ENCODE measurements around the gene SRRM2.
A peak's percentile ranks its signal among the peaks of the same experiment; 100 is the strongest.
"Not testable (repeated sequence)": the region's sequence is repeated elsewhere in the genome, so short reads cannot be mapped to it uniquely, and the experiment has no call there.

Gene SRRM2

DNA sequence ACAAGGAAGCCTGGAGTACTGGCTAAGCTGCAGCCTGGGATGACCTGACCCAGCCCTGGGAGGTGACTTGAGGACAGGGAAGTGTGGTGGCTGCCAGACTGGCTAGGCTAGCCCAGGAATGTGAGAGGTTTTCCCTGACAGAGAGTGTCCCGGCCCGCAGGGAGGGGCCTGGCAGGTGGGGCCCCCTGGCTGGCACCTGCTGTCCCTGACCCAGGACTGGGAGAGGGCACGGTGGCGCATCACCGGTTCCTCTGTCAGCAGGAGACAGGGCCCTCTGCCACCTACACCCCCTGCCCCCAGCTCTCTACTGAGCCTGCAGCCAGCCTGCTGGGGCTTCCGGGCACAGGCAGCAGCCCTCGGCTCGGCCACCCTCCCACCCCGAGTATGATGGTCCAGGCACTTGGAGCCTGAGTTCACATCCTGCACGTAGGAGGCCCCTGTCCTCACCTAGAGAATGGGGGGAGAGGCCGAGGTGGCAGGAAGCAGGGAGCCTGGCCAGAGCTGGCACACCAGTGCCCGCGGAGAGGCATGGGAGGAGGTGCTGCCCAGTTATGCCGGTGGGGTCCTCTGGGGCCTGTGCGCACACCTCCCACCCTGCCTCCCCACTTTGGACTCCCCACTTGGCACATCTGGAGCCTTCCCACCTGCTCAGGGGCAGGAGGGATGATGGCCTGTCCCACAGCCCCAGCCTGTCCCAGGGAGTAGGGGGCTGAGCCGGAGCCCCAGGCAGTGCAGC lies 32.9 kb upstream of the SRRM2 start:
- no peak for DNase-seq (ENCODE audit: extremely low read depth, low read depth)
- no peak overlapping the region for H3K4me3 ChIP-seq (replicated peaks; ENCODE audit: low read depth, low read length)
- TF ChIP-seq CTCF (IDR thresholded peaks at IDR 0.05; ENCODE audit: low read depth, low read length, missing control alignments), result no peak

DNA sequence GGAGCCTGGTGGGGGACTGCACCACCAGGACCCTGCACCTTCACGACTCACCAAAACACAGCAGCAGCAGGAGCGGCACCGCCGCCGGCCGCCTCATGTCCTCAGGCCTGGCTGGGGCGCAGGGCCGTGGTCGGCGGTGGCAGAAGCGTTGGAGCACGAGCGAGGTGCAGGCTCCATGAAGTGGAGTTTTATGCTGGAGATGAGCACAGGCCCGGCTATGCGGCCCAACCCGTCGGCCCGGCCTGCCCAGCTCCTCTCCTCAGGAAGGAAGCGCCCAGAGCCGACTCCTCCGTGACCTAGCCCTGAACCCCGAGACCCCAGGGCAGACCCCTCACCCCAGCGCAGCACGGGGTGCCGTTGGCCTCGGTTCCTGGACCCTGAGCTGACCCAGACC lies 32.4 kb upstream of the SRRM2 start, which contains the start of gene PRSS27:
TSS of gene PRSS27 (minus strand) at position 161 of the 394 bp plus-strand sequence. CDS start at position 97, 64 bp downstream.
- TF ChIP-seq CTCF (IDR thresholded peaks at IDR 0.05; ENCODE audit: low read depth, low read length, missing control alignments), result no peak
- peak within 1 kb of the TSS; percentile 54 for H3K4me3 ChIP-seq (replicated peaks; ENCODE audit: low read depth, low read length)
- DNase-seq (ENCODE audit: extremely low read depth, low read depth), result no peak

- H3K4me3 ChIP-seq (replicated peaks; ENCODE audit: low read depth, low read length), result peak overlapping the region; percentile 54
- DNase-seq (ENCODE audit: extremely low read depth, low read depth), result peak; percentile 27
- TF ChIP-seq CTCF (IDR thresholded peaks at IDR 0.05; ENCODE audit: low read depth, low read length, missing control alignments), result peak; percentile 41
Observed at GRCh38 chr16:2720719-2721633, 31.5 kb upstream of the SRRM2 start.

DNA sequence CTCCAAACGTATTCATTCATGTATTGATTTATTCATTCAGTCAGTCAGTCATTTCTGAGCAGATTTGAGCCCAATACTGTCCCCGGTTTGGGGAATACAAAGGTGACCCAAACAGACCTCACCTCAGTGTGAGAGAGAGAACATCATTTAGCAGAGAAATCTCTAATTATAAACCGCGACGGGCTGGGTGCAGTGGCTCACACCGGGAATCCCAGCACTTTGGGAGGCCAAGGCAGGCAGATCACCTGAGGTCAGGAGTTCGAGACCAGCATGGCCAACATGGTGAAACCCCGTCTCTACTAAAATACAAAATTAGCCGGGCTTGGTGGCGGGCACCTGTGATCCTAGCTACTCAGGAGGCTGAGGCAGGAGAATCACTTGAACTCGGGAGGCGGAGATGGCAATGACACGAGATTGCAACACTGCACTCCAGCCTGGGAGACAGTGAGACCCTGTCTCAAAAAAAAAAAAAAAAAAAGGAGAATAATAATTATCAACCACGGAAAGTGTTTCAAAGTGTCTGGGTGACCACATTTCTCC lies 30.7 kb upstream of the SRRM2 start:
- not testable (repeated sequence) for DNase-seq (ENCODE audit: extremely low read depth, low read depth)
- peak overlapping the region; percentile 54 for H3K4me3 ChIP-seq (replicated peaks; ENCODE audit: low read depth, low read length)

DNA sequence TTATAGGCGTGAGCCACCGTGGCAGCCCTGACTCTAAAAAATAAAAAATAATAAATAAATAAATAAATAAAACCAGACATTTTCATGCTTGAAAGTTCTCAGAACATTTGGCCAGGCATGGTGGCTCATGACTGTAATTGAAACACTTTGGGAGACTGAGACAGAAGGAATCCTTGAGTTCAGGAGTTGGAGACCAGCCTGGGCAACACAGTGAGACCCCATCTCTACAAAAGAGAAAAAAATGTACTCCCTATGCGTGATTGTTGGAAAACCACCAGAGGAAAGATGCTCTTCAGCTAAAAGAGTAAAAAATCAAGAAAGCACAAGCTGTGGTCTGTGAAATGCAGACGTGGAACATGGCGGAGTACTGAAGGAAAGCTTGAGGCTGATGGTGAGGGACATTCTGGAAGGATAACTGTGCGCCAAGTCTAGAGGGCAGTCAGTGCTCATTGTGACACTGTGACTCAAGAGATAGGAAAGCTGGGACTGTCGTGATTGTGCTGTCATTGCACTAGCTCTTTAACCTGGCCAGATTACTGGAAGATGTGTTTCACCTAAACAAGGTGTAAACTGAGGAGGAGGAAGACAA lies 28.3 kb upstream of the SRRM2 start:
- TF ChIP-seq CTCF (IDR thresholded peaks at IDR 0.05; ENCODE audit: low read depth, low read length, missing control alignments), result no peak
- DNase-seq (ENCODE audit: extremely low read depth, low read depth), result no peak
- no peak overlapping the region for H3K4me3 ChIP-seq (replicated peaks; ENCODE audit: low read depth, low read length)

GRCh38 chr16:2724816-2725348 lies 27.6 kb upstream of the SRRM2 start:
- no peak for TF ChIP-seq CTCF (IDR thresholded peaks at IDR 0.05; ENCODE audit: low read depth, low read length, missing control alignments)
- no peak for DNase-seq (ENCODE audit: extremely low read depth, low read depth)
- no peak overlapping the region for H3K4me3 ChIP-seq (replicated peaks; ENCODE audit: low read depth, low read length)

Measured in HFF-Myc (cell line).